ENCODE data around the gene DPM1.
A peak's percentile ranks its signal among the peaks of the same experiment; 100 is the strongest.

Gene DPM1

GRCh38 chr20:50957798-50958614 lies at the start of gene DPM1:
Gene DPM1, minus strand, starts transcription at chr20:50958532. Its CDS starts 9 bp downstream, at chr20:50958523.
- H3K79me2 ChIP-seq (ENCODE audit: insufficient read depth, low read length), result peaks cover 47% of the 10 kb centered on the region
- peaks cover 37% of the 10 kb centered on the region for H3K36me3 ChIP-seq (ENCODE audit: insufficient read depth, low read length)
- H3K27me3 ChIP-seq (ENCODE audit: insufficient read depth, low read length), result no peaks in the 10 kb centered on the region
- no peaks in the 10 kb centered on the region for H3F3A ChIP-seq (ENCODE audit: insufficient read depth, low read length)
- H3K4me1 ChIP-seq (ENCODE audit: insufficient read depth, low read length, severe bottlenecking), result peaks cover 37% of the 10 kb centered on the region
- peak within 1 kb of the TSS; percentile 98 for H3K4me2 ChIP-seq (ENCODE audit: low read length)
- TF ChIP-seq, protein P1, sequence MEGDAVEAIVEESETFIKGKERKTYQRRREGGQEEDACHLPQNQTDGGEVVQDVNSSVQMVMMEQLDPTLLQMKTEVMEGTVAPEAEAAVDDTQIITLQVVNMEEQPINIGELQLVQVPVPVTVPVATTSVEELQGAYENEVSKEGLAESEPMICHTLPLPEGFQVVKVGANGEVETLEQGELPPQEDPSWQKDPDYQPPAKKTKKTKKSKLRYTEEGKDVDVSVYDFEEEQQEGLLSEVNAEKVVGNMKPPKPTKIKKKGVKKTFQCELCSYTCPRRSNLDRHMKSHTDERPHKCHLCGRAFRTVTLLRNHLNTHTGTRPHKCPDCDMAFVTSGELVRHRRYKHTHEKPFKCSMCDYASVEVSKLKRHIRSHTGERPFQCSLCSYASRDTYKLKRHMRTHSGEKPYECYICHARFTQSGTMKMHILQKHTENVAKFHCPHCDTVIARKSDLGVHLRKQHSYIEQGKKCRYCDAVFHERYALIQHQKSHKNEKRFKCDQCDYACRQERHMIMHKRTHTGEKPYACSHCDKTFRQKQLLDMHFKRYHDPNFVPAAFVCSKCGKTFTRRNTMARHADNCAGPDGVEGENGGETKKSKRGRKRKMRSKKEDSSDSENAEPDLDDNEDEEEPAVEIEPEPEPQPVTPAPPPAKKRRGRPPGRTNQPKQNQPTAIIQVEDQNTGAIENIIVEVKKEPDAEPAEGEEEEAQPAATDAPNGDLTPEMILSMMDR (IDR thresholded peaks at IDR 0.05; ENCODE audit: low read length), result no peak
- no peak for TF ChIP-seq EZH2 (IDR thresholded peaks at IDR 0.05; ENCODE audit: borderline replicate concordance, low read length)
- H3K9me3 ChIP-seq (ENCODE audit: low read length), result no peaks in the 10 kb centered on the region
- peak within 1 kb of the TSS; percentile 66 for H3K27ac ChIP-seq (ENCODE audit: low read depth, low read length, poor library complexity, severe bottlenecking)
- H3K9me2 ChIP-seq (ENCODE audit: low read depth, low read length), result no peaks in the 10 kb centered on the region
- H2AFZ ChIP-seq (ENCODE audit: low read length), result no peak within 1 kb of the TSS
- peak within 1 kb of the TSS; percentile 91 for H3K9ac ChIP-seq (ENCODE audit: low read length)
- peak within 1 kb of the TSS; percentile 94 for H3K4me3 ChIP-seq (ENCODE audit: low read depth, low read length, poor library complexity, severe bottlenecking)
- peaks cover 5% of the 10 kb centered on the region; the same call in 1 of the 2 replicates for H4K20me1 ChIP-seq (ENCODE audit: insufficient read depth, low read length)

- Histone ChIP-seq H3K9me3 (ENCODE audit: low read length) (no peaks in the 10 kb centered on the region), H3K4me1 (ENCODE audit: insufficient read depth, low read length, severe bottlenecking) (no peaks in the 10 kb centered on the region), H2AFZ (ENCODE audit: low read length) (no peak overlapping the region), H3F3A (ENCODE audit: insufficient read depth, low read length) (no peaks in the 10 kb centered on the region), H3K9ac (ENCODE audit: low read length) (no peak overlapping the region), H3K9me2 (ENCODE audit: low read depth, low read length) (no peaks in the 10 kb centered on the region), H3K27ac (ENCODE audit: low read depth, low read length, poor library complexity, severe bottlenecking) (no peak overlapping the region), H3K79me2 (ENCODE audit: insufficient read depth, low read length) (no peaks in the 10 kb centered on the region), H3K4me3 (ENCODE audit: low read depth, low read length, poor library complexity, severe bottlenecking) (no peak overlapping the region), H3K36me3 (ENCODE audit: insufficient read depth, low read length) (no peaks in the 10 kb centered on the region), H3K4me2 (ENCODE audit: low read length) (no peak overlapping the region), H4K20me1 (ENCODE audit: insufficient read depth, low read length) (no peaks in the 10 kb centered on the region), H3K27me3 (ENCODE audit: insufficient read depth, low read length) (0 out of 2 replicates have a peak, but pooled peaks cover 6% of the 10 kb centered on the region)
- no peak for TF ChIP-seq EZH2 (IDR thresholded peaks at IDR 0.05; ENCODE audit: borderline replicate concordance, low read length)
- TF ChIP-seq, protein P1 (IDR thresholded peaks at IDR 0.05; ENCODE audit: low read length), result no peak
Observed at GRCh38 chr20:51005214-51005613, 46.9 kb upstream of the DPM1 start.

- Histone ChIP-seq H3K27me3 (ENCODE audit: insufficient read depth, low read length) (0 out of 2 replicates have a peak, but pooled peaks cover 6% of the 10 kb centered on the region), H3K36me3 (ENCODE audit: insufficient read depth, low read length) (no peaks in the 10 kb centered on the region), H3K9ac (ENCODE audit: low read length) (no peak overlapping the region), H3F3A (ENCODE audit: insufficient read depth, low read length) (no peaks in the 10 kb centered on the region), H3K4me1 (ENCODE audit: insufficient read depth, low read length, severe bottlenecking) (no peaks in the 10 kb centered on the region), H3K4me3 (ENCODE audit: low read depth, low read length, poor library complexity, severe bottlenecking) (no peak overlapping the region), H3K9me3 (ENCODE audit: low read length) (no peaks in the 10 kb centered on the region), H3K27ac (ENCODE audit: low read depth, low read length, poor library complexity, severe bottlenecking) (no peak overlapping the region), H4K20me1 (ENCODE audit: insufficient read depth, low read length) (no peaks in the 10 kb centered on the region), H3K79me2 (ENCODE audit: insufficient read depth, low read length) (no peaks in the 10 kb centered on the region), H3K9me2 (ENCODE audit: low read depth, low read length) (no peaks in the 10 kb centered on the region), H3K4me2 (ENCODE audit: low read length) (no peak overlapping the region), H2AFZ (ENCODE audit: low read length) (no peak overlapping the region)
- TF ChIP-seq EZH2 (IDR thresholded peaks at IDR 0.05; ENCODE audit: borderline replicate concordance, low read length), result no peak
Observed at GRCh38 chr20:51004781-51005180, 46.4 kb upstream of the DPM1 start.
